GM18505 (cell line): ENCODE measurements around the gene TUBGCP3.

Experiments used
- ATAC-seq: cut with Tn5 transposase; IDR thresholded peaks from one replicate; pipeline ENCODE4 v1.9.1; 2021; ENCODE audit not compliant: unreplicated experiment
- POLR2A ChIP-seq: IDR thresholded peaks from 4 replicates; pipeline ENCODE4 v1.6.1; 2011; ENCODE audit warnings: borderline replicate concordance; ENCODE audit not compliant: insufficient read depth, insufficient read length; ENCODE audit errors: extremely low read depth

The TUBGCP3 gene

DNA sequence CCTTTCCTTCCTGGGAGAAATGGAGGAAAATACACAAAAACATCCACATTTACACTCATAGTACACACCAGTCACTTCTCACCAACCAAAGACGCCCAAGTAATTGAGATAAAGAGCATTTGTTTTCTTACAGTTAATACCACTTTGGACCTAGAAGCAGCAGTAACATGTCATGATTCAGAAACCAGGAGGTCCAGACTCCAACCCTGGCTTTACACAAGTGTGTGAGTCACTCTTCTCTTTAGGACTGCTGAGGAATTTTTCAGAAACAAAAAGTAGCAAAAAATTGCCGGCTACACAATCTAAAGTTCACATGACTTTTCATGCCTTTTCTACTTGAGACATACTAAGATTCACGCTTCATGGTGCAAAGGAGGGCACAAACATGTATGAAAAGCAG, 42.1 kb downstream of the TUBGCP3 start:
- TF ChIP-seq POLR2A = no peak
- no peak for ATAC-seq

DNA sequence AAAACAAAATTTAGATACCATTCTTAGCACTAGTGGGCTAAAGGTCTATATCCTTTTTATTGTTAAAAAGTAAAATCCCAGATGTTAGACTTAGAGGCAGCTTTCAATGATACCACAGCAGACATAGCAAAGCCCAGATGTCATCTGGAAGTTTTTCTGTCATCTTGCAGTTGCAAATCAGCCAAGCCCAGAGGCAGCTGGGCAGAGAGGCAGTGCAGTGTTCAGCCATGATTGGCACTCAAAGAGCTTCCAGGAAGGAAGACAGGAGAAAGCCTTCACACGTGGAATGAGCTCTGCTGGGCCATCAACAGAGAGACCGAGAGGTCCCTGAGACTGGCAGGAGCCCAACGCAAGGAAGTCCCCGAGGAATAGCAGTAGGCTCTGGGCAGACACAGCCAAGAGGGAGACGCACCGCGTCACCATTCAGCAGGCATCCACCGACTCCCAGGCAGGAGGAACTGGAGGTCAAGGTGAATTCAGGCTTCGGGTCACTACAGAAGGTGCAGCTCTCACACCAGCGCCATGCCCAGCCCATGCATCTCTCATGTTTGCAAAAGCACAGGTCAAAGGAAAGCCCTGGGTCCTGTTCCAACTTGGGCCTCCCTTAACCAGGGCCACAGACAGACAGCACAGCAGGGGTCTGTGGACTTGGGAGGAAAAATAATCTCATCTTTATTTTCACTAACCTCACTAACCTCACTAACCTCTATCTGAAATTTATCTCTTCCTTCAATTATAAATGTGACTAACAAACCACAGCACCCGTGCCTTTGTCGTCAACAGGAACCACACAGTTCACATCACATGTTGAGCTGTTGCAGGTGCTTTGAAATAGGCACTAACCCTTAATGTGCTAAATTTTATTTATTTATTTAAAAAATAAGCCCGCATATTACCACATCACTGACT, 54.9 kb downstream of the TUBGCP3 start:
- ATAC-seq = no peak
- no peak for TF ChIP-seq POLR2A

DNA sequence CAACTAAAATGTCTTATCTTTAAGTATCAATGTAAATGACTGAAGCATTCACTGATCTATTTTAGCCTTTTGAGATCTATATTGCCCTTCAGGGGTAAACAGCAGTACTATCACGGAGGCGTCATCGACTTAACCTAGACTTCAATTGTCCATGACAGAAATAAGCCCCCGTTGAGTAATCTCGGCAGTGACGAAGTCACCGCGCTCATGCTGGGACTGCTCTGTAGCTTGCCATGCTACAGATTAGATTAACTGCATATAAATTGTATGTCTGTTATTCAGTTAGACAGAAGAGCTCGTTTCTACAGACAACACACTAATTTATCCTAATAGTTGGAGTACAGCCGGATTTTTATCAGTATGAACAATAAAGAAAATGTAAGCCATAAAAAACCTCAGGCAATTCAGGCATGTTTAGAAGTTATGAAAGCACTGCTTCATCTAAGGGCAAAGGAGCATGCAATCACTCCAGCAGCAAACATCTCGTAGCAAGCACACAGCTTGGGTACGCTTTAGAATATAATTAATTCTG, 56.6 kb downstream of the TUBGCP3 start:
- TF ChIP-seq POLR2A = no peak
- no peak for ATAC-seq

DNA sequence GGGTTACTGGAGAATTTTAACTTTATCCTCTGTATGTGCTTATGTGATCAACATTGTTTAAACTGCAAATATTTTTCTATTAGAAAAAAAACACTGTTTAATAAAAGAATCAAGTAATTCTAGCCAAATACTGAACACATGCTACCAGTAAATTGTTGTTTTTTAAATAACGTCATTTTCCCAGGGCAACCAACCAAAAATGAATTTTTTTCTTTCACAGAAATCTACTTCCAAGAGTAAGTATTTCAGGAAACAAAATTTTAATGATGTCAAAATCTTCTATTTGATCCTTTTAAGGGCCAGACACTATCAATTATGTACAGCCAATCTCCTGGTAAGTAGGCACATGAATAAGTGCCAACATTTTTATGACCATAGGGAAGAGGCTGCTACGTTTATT, 57.1 kb downstream of the TUBGCP3 start:
- no peak for ATAC-seq
- no peak for TF ChIP-seq POLR2A

DNA sequence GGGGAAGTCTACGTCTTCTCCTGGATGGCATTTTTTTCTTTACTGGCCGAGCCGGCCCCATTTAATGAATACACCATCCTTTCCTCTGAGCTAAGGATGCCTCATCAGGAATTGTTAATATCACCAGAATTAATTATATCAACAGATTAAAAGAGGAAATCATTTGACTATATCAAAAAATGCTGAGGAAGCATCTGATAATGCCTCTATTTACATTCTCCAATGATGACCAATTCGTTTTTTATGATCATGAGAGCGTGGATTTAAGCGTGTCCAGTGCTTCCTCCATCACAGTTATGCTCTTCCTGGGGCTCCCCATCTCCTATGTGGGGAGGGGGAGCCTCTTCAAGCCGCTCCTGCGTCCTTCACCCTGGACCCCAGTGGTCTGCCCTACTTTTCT, 58.7 kb downstream of the TUBGCP3 start:
- TF ChIP-seq POLR2A = no peak
- no peak for ATAC-seq

DNA sequence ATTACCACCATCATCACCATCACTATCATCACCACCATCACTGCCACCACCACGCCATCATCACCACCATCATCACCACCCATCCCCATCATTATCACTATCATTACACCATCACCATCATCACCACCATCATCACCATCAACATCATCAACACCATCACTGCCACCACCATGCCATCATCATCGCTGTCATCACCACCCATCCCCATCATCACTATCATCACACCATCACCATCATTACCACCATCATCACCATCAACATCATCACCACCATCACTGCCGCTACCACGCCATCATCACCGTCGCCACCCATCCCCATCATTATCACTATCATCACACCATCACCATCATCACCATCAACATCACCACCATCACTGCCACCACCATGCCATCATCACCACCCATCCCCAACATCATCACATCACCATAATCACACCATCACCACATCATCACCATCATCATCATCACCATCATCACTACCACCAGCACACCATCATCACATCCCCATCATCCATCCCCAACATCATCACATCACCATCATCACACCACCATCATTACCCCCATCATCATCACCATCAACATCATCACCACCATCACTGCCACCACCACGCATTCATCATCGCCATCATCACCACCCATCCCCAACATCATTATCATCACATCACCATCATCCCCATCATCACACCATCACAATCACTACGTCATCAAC, 61.7 kb downstream of the TUBGCP3 start:
- ATAC-seq = no peak
- no peak for TF ChIP-seq POLR2A

DNA sequence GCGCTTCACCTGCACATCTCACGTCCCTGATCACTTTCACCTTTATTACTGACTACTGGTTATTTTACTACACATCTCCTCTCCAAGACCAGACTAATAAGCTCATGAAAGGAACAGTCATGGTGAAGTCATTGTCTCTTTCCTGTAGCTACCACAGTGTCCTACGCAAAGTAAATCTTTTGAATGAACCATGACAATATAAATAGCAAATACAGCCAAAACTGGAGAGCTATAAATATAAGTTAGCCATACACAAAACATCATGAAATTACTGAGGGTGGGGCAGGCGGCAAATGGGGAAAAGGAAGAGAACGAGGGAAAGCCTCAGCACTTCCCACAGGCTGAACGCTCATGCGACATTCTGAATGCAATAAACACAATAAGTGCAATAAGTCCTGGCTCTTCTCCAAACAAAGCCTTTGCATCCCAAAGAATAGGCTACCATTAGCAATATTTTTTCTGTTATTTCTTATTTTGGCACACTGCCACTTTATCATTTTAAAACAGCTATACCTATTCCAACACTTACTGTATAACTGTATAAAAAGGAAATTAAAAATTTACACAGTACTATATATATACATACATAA, 62.5 kb downstream of the TUBGCP3 start:
- ATAC-seq = no peak
- no peak for TF ChIP-seq POLR2A

DNA sequence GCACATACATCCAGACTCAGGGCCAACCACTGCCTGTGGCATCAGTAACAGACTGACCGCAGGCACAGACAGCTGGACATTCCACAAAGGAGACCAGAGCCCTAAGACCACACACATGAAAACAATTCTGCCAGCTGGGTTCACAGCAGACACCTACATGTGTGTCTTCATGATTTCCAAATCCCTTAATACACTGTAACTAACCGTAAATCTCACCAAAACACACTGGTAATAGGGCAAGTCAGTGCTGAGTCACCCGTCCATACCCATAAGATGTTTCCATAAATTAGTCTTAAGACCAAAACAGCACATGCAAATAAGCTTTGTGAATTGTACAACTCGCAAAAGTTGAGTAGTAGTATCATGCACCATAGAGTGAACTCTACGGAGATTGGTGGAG, 65.4 kb downstream of the TUBGCP3 start:
- TF ChIP-seq POLR2A = no peak
- no peak for ATAC-seq

DNA sequence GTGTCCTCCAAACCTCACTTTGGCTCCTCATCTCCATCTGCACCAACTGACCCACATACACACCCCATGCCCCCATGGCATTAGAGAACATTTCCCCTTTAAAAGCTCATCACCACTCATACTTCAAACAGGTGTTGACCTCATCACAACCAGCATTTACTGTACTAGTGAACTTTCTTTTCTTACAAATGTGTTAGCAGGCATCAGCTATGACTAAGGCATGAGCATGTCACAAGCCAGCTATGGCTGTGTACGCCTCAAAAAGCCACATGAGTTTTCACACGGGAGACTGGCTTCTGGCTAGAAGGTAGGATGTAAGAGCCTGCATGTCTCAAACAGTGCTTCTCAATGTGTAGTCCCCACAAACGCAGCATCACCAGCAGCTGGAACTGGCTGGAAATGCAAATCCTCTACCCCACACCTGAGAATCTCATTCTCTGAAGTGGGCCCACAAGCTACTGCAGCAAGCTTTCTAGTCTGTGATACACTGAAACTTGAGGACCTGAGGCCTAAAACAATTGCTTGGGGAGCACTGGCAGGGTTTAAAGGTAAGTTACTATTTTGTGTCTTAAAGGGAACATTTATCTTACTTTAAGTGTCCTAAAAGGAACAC, 66.8 kb downstream of the TUBGCP3 start:
- no peak for ATAC-seq

DNA sequence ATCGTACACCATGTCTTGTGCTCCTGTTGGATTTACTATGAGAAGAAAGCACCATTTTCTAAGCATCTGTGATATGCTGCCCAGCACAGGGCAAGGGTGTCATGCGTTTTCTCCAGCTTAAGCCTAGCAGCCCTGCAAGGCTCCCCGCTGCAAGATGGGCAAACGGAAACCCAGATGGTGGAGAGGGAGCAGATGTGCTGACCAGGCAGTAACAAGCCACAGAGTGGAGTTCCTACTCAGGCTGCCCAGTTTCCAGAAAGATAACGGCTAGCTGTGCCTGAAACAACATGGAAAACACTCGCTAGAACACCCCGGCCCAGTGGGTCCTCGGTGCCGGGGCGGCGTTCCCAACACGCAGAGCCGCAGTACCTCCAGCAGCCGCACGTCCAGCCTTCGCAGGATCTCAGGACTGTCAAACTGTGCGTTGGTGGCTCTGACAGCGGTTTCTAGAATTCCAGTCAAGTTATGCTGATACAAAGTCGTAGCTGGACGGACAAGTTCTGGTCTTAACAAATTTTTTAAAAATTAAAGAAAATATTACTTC, 68.4 kb downstream of the TUBGCP3 start:
- no peak for TF ChIP-seq POLR2A
- no peak for ATAC-seq

More for the DNA sequence above, 66.8 kb downstream of the TUBGCP3 start:
- no peak for TF ChIP-seq POLR2A

DNA sequence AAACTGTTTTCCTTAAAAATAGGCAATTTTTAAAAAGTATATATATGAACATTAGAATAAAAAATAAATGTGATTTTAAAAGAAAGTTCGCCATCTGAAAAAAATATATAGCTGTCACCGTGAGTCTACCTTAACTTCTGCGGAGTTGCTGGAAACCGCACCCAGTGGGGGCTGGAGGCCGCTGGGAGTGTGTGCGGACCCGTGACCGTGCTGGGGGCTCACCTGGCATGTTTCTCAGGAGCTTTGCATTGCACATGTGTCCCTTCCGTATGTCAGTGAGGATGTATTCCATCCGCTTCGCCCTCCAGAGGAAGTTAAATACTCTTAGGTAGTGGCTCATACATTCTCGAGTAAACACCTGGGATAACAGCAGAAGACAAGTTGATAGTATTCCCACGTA, 71.7 kb downstream of the TUBGCP3 start:
- no peak for ATAC-seq
- no peak for TF ChIP-seq POLR2A

DNA sequence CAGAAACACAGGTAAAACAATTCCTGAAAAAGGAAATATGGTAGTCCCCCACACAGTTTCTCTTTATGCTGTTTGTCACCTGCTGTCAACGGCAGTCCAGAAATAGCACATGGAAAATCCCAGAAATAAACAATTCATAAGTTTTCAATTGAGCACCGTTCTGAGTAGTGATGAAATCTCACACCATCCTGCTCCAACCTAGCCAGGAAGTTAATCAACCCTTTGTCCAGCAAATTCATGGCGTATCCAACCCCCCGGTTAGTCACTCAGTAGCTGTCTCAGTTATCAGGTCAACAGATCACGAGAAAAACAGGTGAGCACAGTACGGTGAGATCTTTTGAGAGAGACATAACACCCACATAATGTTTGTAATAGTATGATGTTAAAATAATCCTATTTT, 74.2 kb downstream of the TUBGCP3 start:
- no peak for ATAC-seq
- TF ChIP-seq POLR2A = no peak
